BLaER1 treated with 17β-estradiol and CSF1 and Interleukin-3, amounts not matched to agents 10 nM and 100 nM (cell line): ENCODE measurements around the gene PARL.
A peak's percentile ranks its signal among the peaks of the same experiment; 100 is the strongest.

Source experiments
- H3K27ac ChIP-seq, 11 experiments: shearing (Covaris generic); formaldehyde crosslinking; 2 replicates each; pipeline ENCODE4 v1.8.1; 2022
- H3K27me3 ChIP-seq, 11 experiments: shearing (Covaris generic); formaldehyde crosslinking; 2 replicates each; pipeline ENCODE4 v1.8.1; 2022
- H3K36me3 ChIP-seq, 11 experiments: shearing (Covaris generic); formaldehyde crosslinking; 2 replicates each; pipeline ENCODE4 v1.8.1; 2022
- H3K4me1 ChIP-seq, 10 experiments: shearing (Covaris generic); formaldehyde crosslinking; 2 replicates each; pipeline ENCODE4 v1.8.1; 2022
- H3K4me2 ChIP-seq, 11 experiments: shearing (Covaris generic); formaldehyde crosslinking; 2 replicates each; pipeline ENCODE4 v1.8.1; 2022
- H3K4me3 ChIP-seq, 10 experiments: shearing (Covaris generic); formaldehyde crosslinking; 2 replicates each; pipeline ENCODE4 v1.8.1; 2022
- H3K9ac ChIP-seq, 11 experiments: shearing (Covaris generic); formaldehyde crosslinking; 2 replicates each; pipeline ENCODE4 v1.8.1; 2022
- H3K9me3 ChIP-seq, 11 experiments: shearing (Covaris generic); formaldehyde crosslinking; replicated peaks in 1 of 11; 2 replicates each; pipeline ENCODE4 v1.8.1; 2022
- H4K20me1 ChIP-seq, 11 experiments: shearing (Covaris generic); formaldehyde crosslinking; 2 replicates each; pipeline ENCODE4 v1.8.1; 2022
- Cebpa-rat ChIP-seq, 11 experiments: shearing (Covaris generic); IDR thresholded peaks; 2 replicates each; pipeline ENCODE4 v1.8.1; 2022

The PARL gene

GRCh38 chr3:183828538-183828870 is 56.2 kb downstream of the PARL start:
- Histone ChIP-seq H3K4me3 (no peak overlapping the region), H3K36me3 (peaks cover 45 to 61% (median 56%) of the 10 kb centered on the region in 11 experiments), H3K4me1 (peaks cover 12 to 33% (median 22%) of the 10 kb centered on the region in 10 experiments), H3K27me3 (peaks cover 0 to 18% (median 8%) of the 10 kb centered on the region in 11 experiments; a peak in 11 of 22 replicates), H3K4me2 (no peak overlapping the region), H3K9me3 (no peaks in the 10 kb centered on the region), H3K27ac (no peak overlapping the region), H4K20me1 (peaks cover 20 to 78% (median 46%) of the 10 kb centered on the region in 11 experiments; a peak in 20 of 22 replicates), H3K9ac (no peak overlapping the region)
- TF ChIP-seq Cebpa-rat (IDR thresholded peaks at IDR 0.05) = no peak

GRCh38 chr3:183827809-183828537 is 56.7 kb downstream of the PARL start:
- H3K4me3 ChIP-seq = no peak overlapping the region
- TF ChIP-seq Cebpa-rat (IDR thresholded peaks at IDR 0.05) = no peak

DNA sequence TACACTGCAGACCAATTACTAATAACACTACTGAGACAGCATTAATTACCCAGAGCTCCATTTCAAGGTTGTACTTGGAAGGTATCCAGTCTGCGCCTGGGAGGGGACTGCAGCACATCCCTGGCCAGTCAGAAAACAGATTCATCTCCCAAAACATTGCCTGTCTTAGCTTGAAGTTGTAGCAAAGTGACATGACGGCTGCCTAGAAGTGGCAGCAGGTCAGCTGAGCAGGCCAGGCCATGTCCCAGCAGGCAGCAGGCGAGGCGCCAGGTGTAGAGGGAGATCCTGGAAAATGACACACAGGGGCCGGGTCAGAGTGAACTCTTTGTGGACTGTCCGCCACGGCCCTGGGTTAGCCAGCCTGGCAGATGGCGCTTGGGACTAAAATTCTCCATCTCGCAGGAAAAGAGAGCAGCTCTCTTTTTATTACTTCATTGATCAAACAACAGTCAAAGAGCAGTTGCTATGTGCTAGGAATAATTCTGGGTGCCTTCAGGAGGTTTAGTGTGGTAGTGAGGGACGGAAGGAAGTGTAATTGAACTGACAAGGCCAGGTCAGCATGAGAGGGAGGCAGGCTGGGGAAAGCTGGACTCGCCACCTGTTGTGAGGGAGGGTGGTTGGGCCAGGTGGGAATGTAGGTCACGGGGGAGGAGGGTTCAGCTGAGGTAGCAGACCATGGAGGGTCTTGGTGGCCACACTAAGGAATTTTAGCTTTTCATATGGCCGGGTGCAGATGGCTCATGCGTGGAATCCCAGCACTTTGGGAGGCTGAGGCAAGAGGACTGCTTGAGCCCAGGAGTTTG is 58.0 kb downstream of the PARL start:
- Histone ChIP-seq H3K4me3 (no peak overlapping the region), H3K4me2 (peak overlapping the region in 1 of 11 experiments; percentile 100; a peak in 2 of 22 replicates), H3K27ac (no peak overlapping the region), H3K36me3 (peaks cover 33 to 44% (median 40%) of the 10 kb centered on the region in 11 experiments), H4K20me1 (peaks cover 20 to 76% (median 49%) of the 10 kb centered on the region in 11 experiments; a peak in 20 of 22 replicates), H3K27me3 (peaks cover 0 to 29% (median 10%) of the 10 kb centered on the region in 11 experiments; a peak in 11 of 22 replicates), H3K9me3 (no peaks in the 10 kb centered on the region), H3K9ac (no peak overlapping the region), H3K4me1 (peaks cover 16 to 41% (median 28%) of the 10 kb centered on the region in 10 experiments)
- no peak for TF ChIP-seq Cebpa-rat (IDR thresholded peaks at IDR 0.05)

More at GRCh38 chr3:183827809-183828537, 56.7 kb downstream of the PARL start:
- Histone ChIP-seq H4K20me1 (peaks cover 20 to 73% (median 46%) of the 10 kb centered on the region in 11 experiments; a peak in 20 of 22 replicates), H3K36me3 (peaks cover 40 to 56% (median 50%) of the 10 kb centered on the region in 11 experiments), H3K27me3 (peaks cover 0 to 23% (median 10%) of the 10 kb centered on the region in 11 experiments; a peak in 11 of 22 replicates), H3K4me2 (no peak overlapping the region), H3K4me1 (peaks cover 16 to 38% (median 27%) of the 10 kb centered on the region in 10 experiments), H3K27ac (no peak overlapping the region), H3K9ac (no peak overlapping the region), H3K9me3 (no peaks in the 10 kb centered on the region)

GRCh38 chr3:183825456-183826161 is 59.1 kb downstream of the PARL start, which contains the start of gene MAP6D1:
TSS of gene MAP6D1 (minus strand) at chr3:183825577. CDS start at chr3:183825547, 30 bp downstream.
- Histone ChIP-seq H3K27me3 (peaks cover 0 to 29% (median 10%) of the 10 kb centered on the region in 11 experiments; a peak in 11 of 22 replicates), H3K4me2 (peak within 1 kb of the TSS; percentile 97 to 100 (median 100)), H3K4me1 (peaks cover 16 to 41% (median 28%) of the 10 kb centered on the region in 10 experiments), H4K20me1 (peaks cover 20 to 76% (median 49%) of the 10 kb centered on the region in 11 experiments; a peak in 20 of 22 replicates), H3K4me3 (peak within 1 kb of the TSS; percentile 65 to 83 (median 74)), H3K9me3 (no peaks in the 10 kb centered on the region), H3K27ac (peak within 1 kb of the TSS in 9 of 11 experiments; percentile 33 to 63 (median 60); a peak in 16 of 22 replicates), H3K36me3 (peaks cover 24 to 33% (median 30%) of the 10 kb centered on the region in 11 experiments), H3K9ac (peak within 1 kb of the TSS; percentile 67 to 86 (median 77))
- TF ChIP-seq Cebpa-rat (IDR thresholded peaks at IDR 0.05) = no peak

- Histone ChIP-seq H3K4me1 (peaks cover 16 to 41% (median 28%) of the 10 kb centered on the region in 10 experiments), H3K36me3 (peaks cover 17 to 26% (median 23%) of the 10 kb centered on the region in 11 experiments), H3K4me2 (peak overlapping the region; percentile 97 to 100 (median 100)), H3K27me3 (peaks cover 0 to 29% (median 10%) of the 10 kb centered on the region in 11 experiments; a peak in 11 of 22 replicates), H3K4me3 (peak overlapping the region; percentile 65 to 83 (median 74)), H3K27ac (peak overlapping the region in 9 of 11 experiments; percentile 33 to 63 (median 60); a peak in 16 of 22 replicates), H3K9ac (peak overlapping the region; percentile 67 to 86 (median 77)), H3K9me3 (no peaks in the 10 kb centered on the region), H4K20me1 (peaks cover 20 to 71% (median 44%) of the 10 kb centered on the region in 11 experiments; a peak in 20 of 22 replicates)
- TF ChIP-seq Cebpa-rat (IDR thresholded peaks at IDR 0.05) = no peak
Measured at GRCh38 chr3:183824761-183825455, 59.8 kb downstream of the PARL start.

- Histone ChIP-seq H3K4me2 (peak overlapping the region; percentile 97 to 100 (median 100)), H3K36me3 (peaks cover 10 to 17% (median 13%) of the 10 kb centered on the region in 11 experiments; a peak in 20 of 22 replicates), H3K4me3 (peak overlapping the region in 9 of 10 experiments; percentile 65 to 83 (median 74); a peak in 16 of 20 replicates), H3K9ac (peak overlapping the region in 3 of 11 experiments; percentile 69 to 86 (median 75); a peak in 6 of 22 replicates), H3K27me3 (peaks cover 0 to 29% (median 10%) of the 10 kb centered on the region in 11 experiments; a peak in 11 of 22 replicates), H4K20me1 (peaks cover 20 to 70% (median 41%) of the 10 kb centered on the region in 11 experiments; a peak in 20 of 22 replicates), H3K9me3 (no peaks in the 10 kb centered on the region), H3K4me1 (peaks cover 16 to 41% (median 28%) of the 10 kb centered on the region in 10 experiments), H3K27ac (no peak overlapping the region)
- no peak for TF ChIP-seq Cebpa-rat (IDR thresholded peaks at IDR 0.05)
Measured at GRCh38 chr3:183823963-183824362, 60.7 kb downstream of the PARL start.

DNA sequence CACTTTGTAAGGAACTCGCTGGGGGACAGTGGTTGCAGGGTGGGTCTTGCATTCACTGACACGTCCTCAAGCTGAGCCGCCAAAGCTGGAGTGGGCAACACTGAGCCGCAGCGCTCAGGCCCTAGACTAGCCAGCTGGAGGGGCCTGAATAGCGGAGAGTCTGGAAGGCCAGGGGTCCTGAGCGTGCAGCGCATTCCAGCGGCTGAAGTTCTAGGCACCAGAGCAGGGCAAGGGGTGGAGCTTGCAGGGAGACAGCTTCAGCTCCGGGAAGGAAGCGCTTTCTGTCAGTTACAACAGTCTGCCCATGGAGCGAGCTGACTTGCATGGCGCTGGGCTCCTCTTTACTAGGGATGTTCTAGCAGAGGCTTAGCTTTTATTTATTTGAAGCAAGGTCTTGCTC is 62.0 kb downstream of the PARL start:
- Histone ChIP-seq H3K27ac (no peak overlapping the region), H4K20me1 (peaks cover 13 to 72% (median 35%) of the 10 kb centered on the region in 11 experiments; a peak in 20 of 22 replicates), H3K27me3 (peaks cover 0 to 29% (median 10%) of the 10 kb centered on the region in 11 experiments; a peak in 11 of 22 replicates), H3K4me3 (no peak overlapping the region), H3K9me3 (no peaks in the 10 kb centered on the region), H3K36me3 (peaks cover 0 to 4% (median under 1%) of the 10 kb centered on the region in 11 experiments; a peak in 4 of 22 replicates), H3K4me2 (peak overlapping the region in 4 of 11 experiments; percentile 12 to 100 (median 100); a peak in 1 of 22 replicates), H3K4me1 (peaks cover 16 to 41% (median 28%) of the 10 kb centered on the region in 10 experiments), H3K9ac (no peak overlapping the region)
- TF ChIP-seq Cebpa-rat (IDR thresholded peaks at IDR 0.05) = no peak
